ENCODE data around the gene LENG1. TPM values are rescaled to one million over a fixed set of nuclear protein-coding genes. Genes with fewer than 3 reads are reported as not detected.

The LENG1 gene
- polyA plus RNA-seq, 1 donor from 2014 or later, result 17.0 TPM

DNA sequence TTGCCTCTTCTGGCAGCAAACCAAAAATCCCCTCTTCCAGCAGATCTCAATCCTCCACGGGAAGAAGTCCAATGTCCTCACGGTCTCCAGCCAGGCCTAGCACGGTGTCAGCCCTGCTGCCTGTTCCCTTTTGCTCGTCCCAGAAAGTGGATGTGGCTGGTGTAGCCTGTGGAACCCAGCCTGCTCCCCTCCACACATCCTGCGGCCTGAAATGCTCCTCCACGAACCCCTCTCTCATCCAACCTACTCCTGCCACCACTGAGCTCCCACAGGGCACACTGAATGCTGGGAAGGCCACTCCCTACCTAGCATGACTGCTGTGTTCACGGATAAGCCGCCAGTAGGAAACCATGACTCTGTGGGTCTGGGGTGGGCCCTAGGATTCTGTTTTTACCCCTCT is 26.8 kb upstream of the LENG1 start:
- H3K9ac ChIP-seq (ENCODE audit: low read length), result no peak overlapping the region

DNA sequence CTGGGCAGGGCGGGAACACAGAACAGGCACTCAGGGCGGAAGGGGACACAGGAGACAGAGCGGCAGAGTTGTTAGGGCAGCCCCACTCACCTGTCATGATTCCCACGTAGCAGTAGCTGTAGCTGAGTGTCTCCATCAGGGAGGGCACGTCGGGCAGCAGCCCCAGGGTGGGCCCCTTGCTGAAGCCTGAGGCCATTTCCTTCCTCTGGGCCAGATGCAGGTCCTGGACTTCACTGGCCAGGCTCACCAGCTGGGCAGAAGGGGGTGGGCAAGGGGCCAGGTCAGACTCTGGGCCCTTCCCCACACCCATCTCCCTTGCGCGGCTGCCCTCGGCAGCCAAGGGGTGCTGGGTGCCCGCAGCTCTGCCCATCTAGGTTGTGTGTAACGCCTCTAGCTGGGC is 23.9 kb upstream of the LENG1 start:
- Histone ChIP-seq H3K79me2 (replicated peaks; ENCODE audit: insufficient read depth, low read length) (peaks cover 6% of the 10 kb centered on the region), H3K9me2 (ENCODE audit: insufficient read depth, low read length) (no peaks in the 10 kb centered on the region), H3K27ac (ENCODE audit: low read length) (no peak overlapping the region), H3K36me3 (ENCODE audit: insufficient read depth, low read length) (no peaks in the 10 kb centered on the region), H3K27me3 (ENCODE audit: insufficient read depth, low read depth, low read length) (no peaks in the 10 kb centered on the region), H3K9me3 (ENCODE audit: low read length) (no peaks in the 10 kb centered on the region), H3F3A (ENCODE audit: insufficient read depth, low read length, poor library complexity, severe bottlenecking) (no peaks in the 10 kb centered on the region), H3K4me2 (ENCODE audit: low read length) (no peak overlapping the region), H2AFZ (ENCODE audit: low read depth, low read length) (no peak overlapping the region), H4K20me1 (ENCODE audit: insufficient read depth) (no peaks in the 10 kb centered on the region), H3K9ac (ENCODE audit: low read length) (no peak overlapping the region), H3K4me3 (ENCODE audit: low read length) (no peak overlapping the region)
- no peak for TF ChIP-seq CTCF (IDR thresholded peaks at IDR 0.05; ENCODE audit: poor library complexity, severe bottlenecking)
- no peak for TF ChIP-seq POLR2AphosphoS5 (IDR thresholded peaks at IDR 0.05)
- no peak for TF ChIP-seq REST (IDR thresholded peaks at IDR 0.05; ENCODE audit: borderline replicate concordance)
- no peak for TF ChIP-seq SMC3 (conservative IDR thresholded peaks at IDR 0.05; ENCODE audit: poor library complexity)
- no peak for TF ChIP-seq TAF1 (IDR thresholded peaks at IDR 0.05; ENCODE audit: low read depth)
- TF ChIP-seq EP300 (conservative IDR thresholded peaks at IDR 0.05; ENCODE audit: poor library complexity, severe bottlenecking), result no peak
- TF ChIP-seq EZH2 (IDR thresholded peaks at IDR 0.05; ENCODE audit: borderline replicate concordance, insufficient read depth, low read length, poor library complexity, severe bottlenecking), result no peak

More for the DNA sequence above, 26.8 kb upstream of the LENG1 start:
- Histone ChIP-seq H2AFZ (ENCODE audit: low read depth, low read length) (no peak overlapping the region), H4K20me1 (ENCODE audit: insufficient read depth) (no peaks in the 10 kb centered on the region), H3K27ac (ENCODE audit: low read length) (no peak overlapping the region), H3K4me2 (ENCODE audit: low read length) (no peak overlapping the region), H3F3A (ENCODE audit: insufficient read depth, low read length, poor library complexity, severe bottlenecking) (no peaks in the 10 kb centered on the region), H3K27me3 (ENCODE audit: insufficient read depth, low read depth, low read length) (no peaks in the 10 kb centered on the region), H3K79me2 (replicated peaks; ENCODE audit: insufficient read depth, low read length) (peaks cover 10% of the 10 kb centered on the region), H3K9me3 (ENCODE audit: low read length) (no peaks in the 10 kb centered on the region), H3K4me3 (ENCODE audit: low read length) (no peak overlapping the region), H3K36me3 (ENCODE audit: insufficient read depth, low read length) (no peaks in the 10 kb centered on the region), H3K9me2 (ENCODE audit: insufficient read depth, low read length) (no peaks in the 10 kb centered on the region)
- TF ChIP-seq REST (IDR thresholded peaks at IDR 0.05; ENCODE audit: borderline replicate concordance), result no peak
- TF ChIP-seq POLR2AphosphoS5 (IDR thresholded peaks at IDR 0.05), result no peak
- TF ChIP-seq SMC3 (conservative IDR thresholded peaks at IDR 0.05; ENCODE audit: poor library complexity), result no peak
- TF ChIP-seq CTCF (IDR thresholded peaks at IDR 0.05; ENCODE audit: poor library complexity, severe bottlenecking), result no peak
- no peak for TF ChIP-seq RAD21 (conservative IDR thresholded peaks at IDR 0.05)
- TF ChIP-seq EP300 (conservative IDR thresholded peaks at IDR 0.05; ENCODE audit: poor library complexity, severe bottlenecking), result no peak
- no peak for TF ChIP-seq MXI1 (conservative IDR thresholded peaks at IDR 0.05; ENCODE audit: poor library complexity, severe bottlenecking)
- TF ChIP-seq TAF1 (IDR thresholded peaks at IDR 0.05; ENCODE audit: low read depth), result no peak
- TF ChIP-seq EZH2 (IDR thresholded peaks at IDR 0.05; ENCODE audit: borderline replicate concordance, insufficient read depth, low read length, poor library complexity, severe bottlenecking), result no peak

Measured in neural cell (in vitro differentiated cells).